Erythroblast (primary cell): ENCODE data around the gene CACNA2D4.

Experiments used
- GATA1 ChIP-seq: IDR thresholded peaks from 2 replicates; pipeline ENCODE4 v1.6.1; 2011; ENCODE audit warnings: low read depth, mild to moderate bottlenecking, control low read depth, low read length, moderate library complexity
- POLR2A ChIP-seq: IDR thresholded peaks from 2 replicates; pipeline ENCODE4 v1.6.1; 2011; ENCODE audit warnings: mild to moderate bottlenecking, low read length

- TF ChIP-seq POLR2A (no peak), GATA1 (no peak)
Observed at GRCh38 chr12:1885082-1885596, 33.3 kb downstream of the CACNA2D4 start.
